Medulla oblongata (tissue), 1 donor: ENCODE data around the gene PCBP3.
"Not testable (repeated sequence)": the region's sequence is repeated elsewhere in the genome, so short reads cannot be mapped to it uniquely, and the experiment has no call there.

Experiments
- DNase-seq: peaks from one replicate; pipeline ENCODE4 v3.0.0-alpha.2; 2015; ENCODE audit errors: extremely low spot score

Gene PCBP3

DNA sequence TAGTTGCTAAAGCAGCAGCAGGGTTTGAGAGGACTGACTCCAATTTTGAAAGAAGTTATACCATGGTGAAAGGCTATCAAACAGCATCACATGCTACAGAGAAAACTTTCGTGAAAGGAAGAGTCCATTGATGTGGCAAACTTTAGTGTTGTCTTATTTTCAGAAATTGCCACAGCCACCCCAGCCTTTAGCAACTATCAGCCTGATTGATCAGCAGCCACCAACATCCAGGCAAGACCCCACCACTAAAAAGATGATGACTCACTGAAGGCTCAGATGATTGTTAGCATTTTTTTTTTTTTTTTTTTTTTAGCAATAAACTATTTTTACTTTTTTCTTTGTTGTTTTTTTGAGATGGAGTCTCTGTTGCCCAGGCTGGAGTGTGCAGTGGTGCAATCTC lies 35.3 kb downstream of the PCBP3 start:
- not testable (repeated sequence) for DNase-seq

DNA sequence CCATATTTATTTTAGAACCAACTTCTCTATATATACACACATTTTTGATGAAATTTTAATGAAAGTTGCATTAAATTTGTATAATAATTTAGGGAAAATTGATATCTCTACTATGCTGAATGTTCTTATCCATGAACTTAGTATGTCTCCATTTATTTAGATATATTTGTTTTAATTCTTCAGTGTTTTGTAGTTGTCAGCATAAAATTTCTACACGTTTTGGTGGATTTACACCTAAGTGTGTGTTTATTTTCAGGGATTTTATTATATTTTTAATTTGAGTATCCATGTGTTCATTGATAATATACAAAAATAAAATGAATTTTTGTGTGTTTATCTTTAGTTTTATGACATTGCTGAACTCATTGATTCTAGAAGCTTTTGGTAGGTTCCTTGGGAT lies 36.7 kb downstream of the PCBP3 start:
- DNase-seq = no peak

DNA sequence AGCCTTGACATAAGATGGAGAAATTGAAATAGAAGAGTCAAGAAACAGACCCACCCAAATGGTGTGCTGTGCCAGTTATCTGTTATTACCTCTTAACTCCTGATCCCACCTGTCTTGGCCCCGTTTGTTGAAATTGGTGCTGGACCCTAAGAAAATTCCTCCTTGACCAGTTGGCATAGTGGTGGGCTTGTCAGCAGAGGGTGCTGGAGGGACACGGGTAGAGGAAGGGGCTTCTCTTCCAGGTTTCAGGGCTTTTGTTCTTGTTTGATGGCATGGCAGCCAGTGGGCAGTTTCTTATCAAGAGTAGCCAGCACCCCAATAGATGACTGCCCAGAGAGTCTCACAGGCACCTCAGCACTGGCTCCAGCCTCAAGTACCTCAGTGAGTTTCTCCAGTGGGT lies 51.6 kb downstream of the PCBP3 start:
- no peak for DNase-seq

DNA sequence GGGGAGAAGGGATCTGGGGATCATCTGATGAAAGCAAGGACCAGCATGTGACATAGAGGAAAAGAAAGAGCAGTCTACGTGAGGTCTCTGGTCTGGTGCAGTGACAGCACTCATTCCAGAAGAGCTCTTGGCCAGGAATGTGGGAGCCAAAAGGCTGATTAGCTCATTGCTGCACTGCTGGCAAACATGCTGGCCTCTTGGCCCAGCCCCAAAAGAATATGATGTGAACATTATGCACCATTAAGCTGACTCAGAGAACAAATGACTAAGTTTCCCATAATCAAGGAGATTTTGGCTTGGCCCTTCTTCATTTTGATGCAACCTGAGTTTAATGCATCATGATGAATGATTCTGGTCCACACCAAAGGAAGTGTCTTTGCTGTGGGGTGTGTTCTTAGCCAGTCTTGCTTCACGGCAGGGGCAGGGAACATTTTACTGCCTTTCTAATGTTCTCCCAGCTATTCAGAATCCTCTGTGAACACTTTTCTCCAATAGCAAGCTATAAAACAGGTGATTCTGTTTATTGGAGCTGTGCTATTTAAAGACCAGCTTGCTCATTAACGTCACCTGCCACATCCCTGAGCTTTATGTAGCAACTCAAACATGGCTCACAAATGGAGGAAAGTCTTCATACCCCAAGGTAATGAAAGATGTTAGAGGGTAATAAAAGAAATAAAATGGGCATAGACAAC lies 55.1 kb downstream of the PCBP3 start:
- no peak for DNase-seq

DNA sequence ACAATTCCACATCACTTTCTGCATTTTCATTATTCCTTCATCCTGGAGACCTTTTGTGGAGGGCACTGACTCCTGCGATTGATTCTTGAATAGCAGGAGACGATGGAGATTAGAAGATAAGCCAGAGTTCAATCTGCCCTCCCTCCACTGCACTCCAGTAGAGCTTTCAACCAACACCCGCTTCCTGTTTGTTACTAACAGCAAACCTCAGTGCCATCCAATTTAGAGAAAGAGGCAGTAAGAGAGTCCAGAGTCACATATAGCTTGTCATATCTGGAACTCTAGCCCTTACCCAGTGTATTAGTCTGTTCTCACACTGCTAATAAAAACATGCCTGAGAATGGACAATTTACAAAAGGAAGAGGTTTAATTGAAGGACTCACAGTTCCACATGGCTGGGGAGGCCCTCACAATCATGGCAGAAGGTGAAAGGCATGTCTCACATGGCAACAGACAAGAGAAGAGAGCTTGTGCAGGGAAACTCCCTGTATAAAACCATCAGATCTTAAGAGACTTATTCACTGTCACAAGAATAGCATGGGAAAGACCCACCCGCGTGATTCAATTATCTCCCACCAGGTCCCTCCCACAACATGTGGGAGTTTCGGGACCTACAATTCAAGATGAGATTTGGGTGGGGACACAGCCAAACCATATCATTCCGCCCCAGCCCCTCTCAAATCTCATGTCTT lies 55.9 kb downstream of the PCBP3 start:
- no peak for DNase-seq

DNA sequence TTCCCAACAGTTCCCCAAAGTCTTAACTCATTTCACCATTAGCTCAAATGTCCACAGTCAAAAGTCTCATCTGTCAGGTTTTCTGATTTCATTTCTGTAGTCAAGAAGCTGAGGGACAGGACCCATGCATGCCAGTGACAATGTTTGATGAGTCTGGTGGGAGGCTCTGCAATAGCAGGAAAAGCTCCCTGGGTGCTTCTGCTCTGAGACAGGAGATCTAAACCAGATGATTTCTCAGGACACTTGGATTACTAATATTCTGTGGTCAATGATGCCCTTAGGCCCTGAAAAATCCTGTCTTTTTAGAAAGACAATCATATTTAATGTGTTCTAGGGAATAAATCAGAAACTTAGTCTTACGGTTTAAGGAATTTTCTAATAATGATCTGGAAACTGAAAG lies 56.4 kb downstream of the PCBP3 start:
- DNase-seq = no peak

DNA sequence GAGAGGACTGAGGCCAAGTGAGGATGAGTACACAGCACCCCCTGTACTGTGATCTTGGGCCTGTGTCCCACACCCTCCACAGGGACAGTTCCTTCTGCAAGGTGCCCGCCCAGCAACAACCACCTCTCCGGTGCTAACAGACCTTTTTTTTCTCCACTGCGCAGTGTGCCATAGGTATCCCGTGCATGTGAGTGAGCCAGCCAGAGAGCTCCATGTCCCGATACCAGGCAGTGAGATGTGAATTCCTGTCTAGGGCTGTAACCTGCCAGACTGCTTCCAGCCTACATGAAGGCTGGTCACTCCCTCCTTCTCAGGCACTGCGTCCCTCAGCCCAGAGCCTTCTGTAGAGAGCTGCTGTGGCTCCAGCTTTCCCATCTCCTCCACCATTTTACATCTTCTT lies 56.9 kb downstream of the PCBP3 start:
- DNase-seq = no peak

DNA sequence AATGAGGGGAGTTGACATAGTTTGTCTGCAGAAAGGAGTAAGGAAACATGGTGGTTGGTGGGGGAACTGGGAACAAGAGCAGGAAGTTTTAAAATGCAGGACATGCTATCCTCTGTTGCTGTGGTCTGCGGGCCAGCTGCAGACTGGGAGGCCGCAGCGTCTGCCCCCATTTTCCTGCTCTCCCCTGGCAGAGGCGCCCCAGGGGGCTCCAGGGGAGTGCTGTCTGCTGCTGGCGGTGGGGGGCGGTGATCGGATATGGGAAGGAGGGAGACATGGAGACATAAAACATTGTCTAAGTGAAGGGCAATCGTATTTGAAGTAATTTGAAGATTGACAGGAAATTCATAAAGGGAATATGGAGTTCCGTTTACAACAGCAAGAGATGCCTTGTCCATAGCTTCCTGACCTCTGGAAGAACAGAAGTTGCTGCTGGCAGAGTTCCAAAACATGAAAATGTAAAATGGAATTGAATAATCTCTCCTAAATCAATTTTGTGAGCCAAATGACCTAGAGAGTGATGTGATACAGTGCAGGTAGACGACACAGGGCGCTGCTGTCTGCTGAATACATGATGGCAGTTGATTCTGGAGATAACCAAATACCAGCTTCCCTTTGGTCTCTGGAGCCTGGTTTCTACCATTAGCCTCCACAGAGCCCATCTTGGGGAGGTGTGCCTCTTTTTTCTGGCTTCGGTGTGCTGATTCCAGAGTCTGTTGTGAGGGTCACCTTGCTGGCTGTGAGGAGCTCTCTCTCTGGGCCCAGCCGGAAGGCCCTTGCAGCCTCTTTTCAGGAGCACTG lies 61.0 kb downstream of the PCBP3 start:
- DNase-seq = no peak

DNA sequence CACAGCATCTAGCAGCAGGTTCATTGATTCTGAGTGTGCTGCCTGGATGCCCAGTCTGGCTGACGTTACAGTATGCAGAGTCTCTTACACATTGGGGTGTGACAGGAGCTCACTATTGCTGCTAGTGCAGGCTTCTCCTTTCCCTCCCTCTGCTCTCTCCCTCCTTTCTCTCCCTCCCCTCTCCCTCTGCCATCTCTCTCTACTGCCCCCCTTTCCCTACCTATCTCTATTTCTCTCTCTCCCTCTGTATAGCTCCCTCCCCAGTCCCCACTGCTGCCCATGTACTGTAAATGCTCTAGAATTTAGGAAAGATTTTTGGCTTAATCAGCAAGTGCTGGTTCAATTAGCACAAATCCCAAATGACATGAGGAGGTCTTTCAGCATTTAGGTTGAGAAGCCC lies 62.8 kb downstream of the PCBP3 start:
- DNase-seq = no peak

DNA sequence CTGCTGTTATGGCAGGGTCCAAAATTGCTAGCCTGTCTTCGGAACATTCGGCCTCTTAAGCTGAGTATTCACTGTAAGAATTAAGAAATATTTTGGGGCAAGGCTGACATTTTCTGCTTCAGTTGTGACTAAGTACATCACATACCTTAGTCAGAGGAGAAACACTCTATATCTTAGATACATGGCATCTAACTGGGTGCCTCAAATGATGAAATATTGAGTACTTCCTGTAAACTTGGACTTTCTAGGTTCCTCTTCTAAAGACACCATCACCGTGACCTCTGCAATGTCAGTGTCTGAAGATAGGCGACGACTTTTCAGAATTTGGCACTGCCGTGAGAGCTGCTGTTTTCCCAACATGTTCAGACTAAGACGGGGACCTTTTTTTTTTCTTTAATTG lies 65.6 kb downstream of the PCBP3 start:
- DNase-seq = no peak

DNA sequence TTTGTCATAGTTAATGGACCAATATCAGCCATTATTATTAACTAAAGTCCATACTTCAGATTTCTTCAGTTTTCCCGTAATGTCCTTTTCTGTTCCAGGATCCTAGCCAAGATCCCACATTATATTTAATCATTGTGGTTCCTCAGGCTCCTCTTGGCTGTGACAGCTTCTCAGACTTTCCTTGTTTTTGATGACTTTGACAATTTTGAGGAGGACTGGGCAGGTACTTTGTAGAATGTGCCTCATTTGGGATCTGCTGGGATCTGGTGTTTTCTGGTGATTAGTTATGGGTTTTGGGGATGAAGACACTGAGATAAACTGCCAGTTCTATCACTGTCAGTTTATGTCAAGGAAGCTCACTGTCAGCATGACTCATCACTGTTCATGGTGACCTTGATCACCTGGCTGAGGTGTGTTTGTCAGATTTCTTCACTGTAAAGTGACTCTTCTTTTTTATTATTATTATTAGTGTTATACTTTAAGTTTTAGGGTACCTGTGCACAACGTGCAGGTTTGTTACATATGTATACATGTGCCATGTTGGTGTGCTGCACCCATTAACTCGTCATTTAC lies 66.3 kb downstream of the PCBP3 start:
- no peak for DNase-seq

DNA sequence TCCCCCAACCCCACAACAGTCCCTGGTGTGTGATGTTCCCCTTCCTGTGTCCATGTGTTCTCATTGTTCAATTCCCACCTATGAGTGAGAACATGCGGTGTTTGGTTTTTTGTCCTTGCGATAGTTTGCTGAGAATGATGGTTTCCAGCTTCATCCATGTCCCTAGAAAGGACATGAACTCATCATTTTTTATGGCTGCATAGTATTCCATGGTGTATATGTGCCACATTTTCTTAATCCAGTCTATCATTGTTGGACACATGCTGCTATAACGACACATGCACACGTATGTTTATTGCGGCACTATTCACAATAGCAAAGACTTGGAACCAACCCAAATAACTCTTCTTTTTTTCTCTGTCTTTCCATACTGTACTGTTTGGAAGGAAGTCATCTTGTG lies 66.8 kb downstream of the PCBP3 start:
- not testable (repeated sequence) for DNase-seq

DNA sequence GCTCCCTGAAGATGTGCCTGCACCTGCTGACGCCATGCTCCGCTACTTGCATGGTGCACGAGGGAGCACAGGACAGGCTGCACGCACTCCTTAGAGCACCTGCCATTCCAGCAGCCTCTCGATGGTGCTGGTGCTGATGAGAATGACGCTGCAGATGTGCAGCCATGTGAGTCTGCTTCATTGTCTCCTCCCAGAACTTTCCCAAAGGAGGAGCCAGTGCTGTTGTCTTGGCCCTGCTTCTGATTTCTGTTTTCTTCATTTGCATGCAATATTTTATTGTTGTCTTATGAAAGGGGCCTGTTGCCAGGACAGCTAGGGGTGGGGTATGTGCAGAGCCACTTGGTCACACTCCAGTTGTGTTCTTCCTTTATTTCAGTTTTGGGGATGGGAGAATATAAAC lies 70.1 kb downstream of the PCBP3 start:
- DNase-seq = no peak

DNA sequence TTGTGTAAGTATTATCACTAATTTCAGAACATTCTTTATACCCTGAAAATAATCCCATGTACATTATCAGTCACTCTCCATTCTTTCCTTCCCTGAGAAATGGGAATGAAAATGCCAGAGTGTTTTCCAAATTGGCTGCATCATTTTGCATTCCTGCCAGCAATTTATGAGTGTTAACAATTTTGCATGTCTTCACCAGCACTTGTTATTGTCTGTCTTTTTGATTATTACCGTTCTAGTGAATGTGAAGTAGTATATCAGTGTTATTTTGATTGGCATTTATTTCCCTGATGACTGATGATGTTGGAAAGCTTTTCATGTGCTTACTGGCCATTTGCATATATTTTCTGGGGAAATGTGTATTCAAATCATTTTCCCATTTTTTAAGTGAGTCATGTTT lies 71.9 kb downstream of the PCBP3 start:
- no peak for DNase-seq

DNA sequence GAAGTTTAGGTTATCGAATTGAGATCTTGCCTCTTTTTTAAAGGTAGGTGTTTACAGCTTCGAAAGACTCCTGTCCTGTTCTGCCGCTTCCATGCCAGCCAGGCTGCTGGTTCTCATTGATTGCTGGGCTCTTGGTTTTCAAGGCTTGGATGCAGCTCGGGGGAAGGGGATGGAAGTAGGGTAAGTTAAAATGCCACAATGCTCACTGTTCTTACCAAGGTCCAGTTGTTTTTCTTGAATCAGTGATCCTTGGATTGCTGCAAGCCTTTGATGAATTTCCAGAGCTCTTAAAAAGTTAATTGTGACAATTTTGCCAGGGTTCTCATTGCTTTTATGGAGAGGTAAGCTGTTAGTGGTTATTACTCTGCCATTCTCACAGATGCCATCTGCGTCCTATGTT lies 74.9 kb downstream of the PCBP3 start:
- no peak for DNase-seq

DNA sequence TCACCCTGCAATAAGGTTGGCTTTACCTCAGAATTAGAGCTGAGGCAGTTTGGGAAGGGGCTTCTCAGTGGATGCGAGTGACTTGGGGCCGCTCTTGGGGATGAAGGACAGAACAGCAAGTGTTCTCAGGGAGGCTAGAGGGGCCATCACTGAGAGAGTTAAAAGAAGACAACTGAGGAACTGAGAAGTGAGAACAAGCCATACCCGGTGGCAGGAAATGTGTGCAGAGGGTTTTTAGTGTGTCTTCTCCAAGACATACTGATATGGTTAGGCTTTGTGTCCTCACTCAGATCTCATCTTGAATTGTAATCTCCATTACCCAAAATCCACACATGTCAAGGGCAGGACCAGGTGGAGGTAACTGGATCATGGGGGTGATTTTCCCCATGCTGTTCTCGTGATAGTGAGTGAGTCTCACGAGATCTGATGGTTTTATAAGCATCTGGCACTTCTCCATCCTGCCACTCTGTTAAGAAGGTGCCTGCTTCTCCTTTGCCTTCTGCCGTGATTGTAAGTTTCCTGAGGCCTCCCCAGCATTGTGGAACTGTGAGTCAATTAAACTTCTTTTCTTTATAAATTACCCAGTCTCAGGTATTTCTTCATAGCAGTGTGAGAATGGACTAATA lies 75.8 kb downstream of the PCBP3 start:
- no peak for DNase-seq

DNA sequence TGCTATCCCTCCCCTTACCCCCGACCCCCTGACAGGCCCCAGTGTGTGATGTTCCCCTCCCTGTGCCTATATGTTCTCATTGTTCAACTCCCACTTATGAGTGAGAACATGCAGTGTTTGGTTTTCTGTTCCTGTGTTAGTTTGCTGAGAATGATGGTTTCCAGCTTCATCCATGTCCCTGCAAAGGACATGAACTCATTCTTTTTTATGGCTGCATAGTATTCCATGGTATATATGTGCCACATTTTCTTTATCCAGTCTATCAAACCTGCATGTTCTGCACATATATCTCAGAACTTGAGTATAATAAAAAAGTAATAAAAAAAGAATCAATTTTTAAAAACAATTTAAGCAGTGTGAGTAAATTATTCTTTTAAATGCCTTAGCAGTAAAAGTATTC lies 76.7 kb downstream of the PCBP3 start:
- DNase-seq = not testable (repeated sequence)

DNA sequence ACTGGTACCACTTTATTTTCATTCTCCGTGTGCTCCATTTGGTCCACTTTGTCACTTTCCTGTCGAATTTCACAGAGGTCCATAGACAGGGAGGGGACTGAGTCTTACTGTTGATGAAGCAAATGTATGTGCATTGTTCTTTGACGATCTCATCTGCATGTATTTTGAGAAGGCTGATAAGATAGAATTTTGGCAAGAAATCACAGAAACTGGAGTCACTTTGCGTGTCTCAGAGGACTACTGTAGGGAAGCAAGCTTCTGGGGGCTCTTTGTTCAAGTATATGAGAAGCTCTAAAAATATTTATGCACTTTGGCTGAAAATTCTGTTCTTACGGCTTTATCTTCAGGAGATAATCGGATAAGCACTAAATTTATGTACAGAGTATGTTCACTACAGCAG lies 78.1 kb downstream of the PCBP3 start:
- DNase-seq = no peak

DNA sequence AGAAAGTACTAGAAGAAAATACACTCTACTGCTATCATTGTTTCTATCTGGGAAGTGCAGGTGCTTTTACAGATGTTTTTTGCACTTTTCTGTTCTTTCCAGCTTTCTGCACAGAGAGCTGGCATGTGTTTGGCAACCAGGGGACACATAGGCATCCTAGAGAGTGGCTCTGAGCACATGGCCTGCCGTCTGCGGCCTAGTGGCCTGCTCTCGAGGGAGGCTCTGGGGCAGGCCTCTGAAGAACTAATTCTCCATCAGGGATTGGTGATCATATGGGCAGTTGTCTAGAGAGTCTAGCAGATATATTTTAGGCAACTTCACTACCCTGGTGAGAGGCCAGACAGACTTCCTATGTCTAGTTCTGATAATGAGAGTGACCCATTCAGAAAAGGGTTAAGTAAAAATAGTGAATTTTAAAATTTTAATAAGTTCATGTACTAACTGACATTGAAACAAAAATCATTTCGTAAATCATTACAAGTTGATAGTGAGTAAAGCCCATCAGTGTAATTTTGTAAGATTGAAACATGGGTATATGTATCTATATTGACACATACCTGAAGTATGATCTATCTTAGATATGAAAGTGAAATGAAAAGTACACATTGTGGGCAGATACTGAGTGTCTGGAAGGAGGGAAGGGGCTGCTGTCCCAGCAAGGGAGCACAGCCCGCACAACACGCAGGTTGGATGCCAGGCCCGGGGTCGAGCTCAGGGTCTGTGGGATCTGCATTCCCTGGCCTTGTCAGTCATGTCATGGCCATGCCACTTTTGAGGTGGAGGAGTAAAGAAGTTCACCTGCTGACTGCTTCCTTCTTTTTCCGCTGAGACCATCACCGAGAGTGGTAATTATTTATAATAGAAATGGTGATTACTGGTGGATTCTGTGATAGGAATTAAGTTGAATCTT lies 79.8 kb downstream of the PCBP3 start:
- no peak for DNase-seq

DNA sequence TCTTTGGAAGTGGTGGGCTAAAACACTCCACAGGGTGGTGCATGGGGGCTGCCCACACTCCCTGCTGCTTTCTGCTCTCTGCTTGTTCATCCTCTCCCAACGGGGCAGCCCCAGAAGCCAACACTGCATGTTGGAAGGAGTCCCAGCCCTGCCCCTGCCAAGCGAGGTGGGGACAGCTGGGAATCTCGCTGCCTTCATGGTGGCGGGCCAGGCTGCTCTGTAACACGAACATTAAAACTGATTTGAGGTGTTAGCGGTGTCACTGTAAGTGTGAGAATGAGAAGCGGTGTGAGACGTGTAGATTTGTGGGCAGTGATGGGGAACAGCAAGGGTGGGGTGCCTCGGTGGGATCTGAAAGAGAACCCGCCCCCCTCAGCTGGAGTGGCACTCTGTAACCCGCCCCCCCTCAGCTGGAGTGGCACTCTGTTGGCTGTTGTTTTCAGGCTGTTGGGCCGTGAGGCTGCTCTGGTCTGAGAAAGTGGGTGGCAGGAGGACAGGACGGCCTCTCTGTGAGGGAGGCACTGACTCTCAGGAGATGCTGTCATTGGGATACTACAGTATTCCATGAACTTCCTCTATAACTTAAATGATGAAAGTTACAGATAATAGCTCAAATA lies 80.9 kb downstream of the PCBP3 start:
- DNase-seq = peak; percentile 11
